Hematopoietic multipotent progenitor cell treated with erythropoietin and hydrocortisone succinate and interleukin-3 and kit ligand, for 6 days (in vitro differentiated cells): ENCODE data around the gene ZBTB47.

Experiments
- DNase-seq: peaks from one replicate; pipeline ENCODE4 v3.0.0-alpha.2; 2015

Gene ZBTB47

GRCh38 chr3:42686832-42687650, 33.5 kb downstream of the ZBTB47 start:
- no peak for DNase-seq

GRCh38 chr3:42688016-42688415, 34.5 kb downstream of the ZBTB47 start:
- no peak for DNase-seq

GRCh38 chr3:42688487-42689420, 35.3 kb downstream of the ZBTB47 start:
- DNase-seq = no peak

- DNase-seq = no peak
Observed at GRCh38 chr3:42689421-42690014, 36.0 kb downstream of the ZBTB47 start.

GRCh38 chr3:42690191-42690590, 36.7 kb downstream of the ZBTB47 start:
- no peak for DNase-seq

GRCh38 chr3:42690766-42691680, 37.5 kb downstream of the ZBTB47 start:
- no peak for DNase-seq

- no peak for DNase-seq
Observed at GRCh38 chr3:42691816-42692666, 38.5 kb downstream of the ZBTB47 start.

GRCh38 chr3:42692667-42693529, 39.4 kb downstream of the ZBTB47 start:
- no peak for DNase-seq

GRCh38 chr3:42693530-42693930, 40.0 kb downstream of the ZBTB47 start:
- DNase-seq = no peak

GRCh38 chr3:42694366-42694765, 40.9 kb downstream of the ZBTB47 start:
- DNase-seq = no peak

GRCh38 chr3:42696356-42697288, 43.1 kb downstream of the ZBTB47 start:
- no peak for DNase-seq

- no peak for DNase-seq
Observed at GRCh38 chr3:42697289-42698051, 44.0 kb downstream of the ZBTB47 start.

GRCh38 chr3:42698216-42698910, 44.9 kb downstream of the ZBTB47 start:
- no peak for DNase-seq

- no peak for DNase-seq
Observed at GRCh38 chr3:42698911-42699230, 45.4 kb downstream of the ZBTB47 start.

- DNase-seq = no peak
Observed at GRCh38 chr3:42699511-42699971, 46.0 kb downstream of the ZBTB47 start.

- DNase-seq = no peak
Observed at GRCh38 chr3:42700366-42701288, 47.1 kb downstream of the ZBTB47 start.
